ENCODE data around the gene PLXNB1.
"Not testable (repeated sequence)": the region's sequence is repeated elsewhere in the genome, so short reads cannot be mapped to it uniquely, and the experiment has no call there.

Gene PLXNB1

DNA sequence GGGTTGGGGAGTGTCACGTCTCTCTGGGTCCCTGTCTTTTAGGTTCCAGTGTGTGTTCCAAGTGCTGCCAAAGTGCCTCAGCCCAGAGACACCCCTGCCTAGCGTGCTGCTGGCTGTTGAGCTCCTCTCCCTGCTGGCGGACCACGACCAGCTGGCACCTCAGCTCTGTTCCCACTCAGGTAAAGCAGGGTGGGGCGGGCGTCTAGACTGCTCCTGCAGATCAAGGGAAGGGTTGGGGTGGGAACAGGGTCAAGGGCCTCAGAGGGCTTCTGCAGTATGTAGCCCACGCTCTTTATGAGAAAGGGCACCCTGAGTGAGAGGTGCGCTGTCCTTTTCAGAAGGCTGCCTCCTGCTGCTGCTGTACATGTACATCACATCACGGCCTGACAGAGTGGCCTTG, 33.8 kb upstream of the PLXNB1 start:
- no peak overlapping the region for H3K9ac ChIP-seq (ENCODE audit: low read depth, low read length)
- peaks cover 51% of the 10 kb centered on the region for H3K36me3 ChIP-seq (ENCODE audit: insufficient read depth, low read length)
- H3K4me3 ChIP-seq (ENCODE audit: low read length) = no peak overlapping the region
- no peaks in the 10 kb centered on the region for H3K9me3 ChIP-seq (replicated peaks; ENCODE audit: low read length)
- H3K4me1 ChIP-seq (ENCODE audit: control insufficient read depth, insufficient read depth, low read length) = peaks cover 36% of the 10 kb centered on the region
- no peak overlapping the region for H3K4me2 ChIP-seq (ENCODE audit: low read length)
- H3K27me3 ChIP-seq (ENCODE audit: control insufficient read depth, insufficient read depth, low read length) = no peaks in the 10 kb centered on the region

DNA sequence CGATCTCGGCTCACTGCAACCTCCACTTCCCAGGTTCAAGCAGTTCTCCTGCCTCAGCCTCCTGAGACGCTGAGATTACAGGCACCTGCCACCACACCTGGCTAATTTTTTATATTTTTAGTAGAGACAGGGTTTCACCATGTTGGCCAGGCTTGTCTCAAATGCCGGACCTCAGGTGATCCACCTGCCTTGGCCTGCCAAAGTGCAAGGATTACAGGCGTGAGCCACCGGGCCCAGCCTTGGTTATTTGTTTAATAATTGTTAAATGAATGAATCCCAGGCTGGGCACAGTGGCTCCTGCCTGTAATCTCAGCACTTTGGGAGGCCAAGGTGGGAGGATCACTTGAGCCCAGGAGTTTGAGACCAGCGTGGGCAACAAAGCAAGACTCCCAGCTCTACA, 31.9 kb upstream of the PLXNB1 start:
- H3K9me3 ChIP-seq (replicated peaks; ENCODE audit: low read length); H3K4me3 ChIP-seq (ENCODE audit: low read length); H3K9ac ChIP-seq (ENCODE audit: low read depth, low read length); H3K27me3 ChIP-seq (ENCODE audit: control insufficient read depth, insufficient read depth, low read length); H3K4me2 ChIP-seq (ENCODE audit: low read length): not testable (repeated sequence)
- peaks cover 42% of the 10 kb centered on the region for H3K36me3 ChIP-seq (ENCODE audit: insufficient read depth, low read length)
- peaks cover 18% of the 10 kb centered on the region for H3K4me1 ChIP-seq (ENCODE audit: control insufficient read depth, insufficient read depth, low read length)

DNA sequence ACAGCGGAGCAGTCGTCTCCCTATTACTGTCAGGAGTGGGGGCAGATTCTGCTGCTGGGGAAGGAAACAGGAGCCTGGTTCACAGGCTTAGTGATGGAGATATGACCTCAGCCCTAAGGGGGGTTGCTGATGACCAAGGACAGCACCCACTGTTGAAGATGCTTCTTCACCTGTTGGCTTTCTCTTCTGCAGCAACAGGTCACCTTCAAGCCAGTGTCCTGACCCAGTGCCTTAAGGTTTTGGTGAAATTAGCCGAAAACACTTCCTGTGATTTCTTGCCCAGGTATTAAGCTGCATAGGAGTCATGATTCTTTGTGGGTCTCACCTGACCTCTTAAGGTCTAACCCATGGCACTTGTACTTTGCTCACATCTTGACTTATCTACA, 30.6 kb upstream of the PLXNB1 start:
- Histone ChIP-seq H3K27me3 (ENCODE audit: control insufficient read depth, insufficient read depth, low read length) (no peaks in the 10 kb centered on the region), H3K4me3 (ENCODE audit: low read length) (no peak overlapping the region), H3K36me3 (ENCODE audit: insufficient read depth, low read length) (peaks cover 40% of the 10 kb centered on the region), H3K4me2 (ENCODE audit: low read length) (no peak overlapping the region), H3K4me1 (ENCODE audit: control insufficient read depth, insufficient read depth, low read length) (peaks cover 6% of the 10 kb centered on the region), H3K9me3 (replicated peaks; ENCODE audit: low read length) (no peaks in the 10 kb centered on the region), H3K9ac (ENCODE audit: low read depth, low read length) (no peak overlapping the region)

DNA sequence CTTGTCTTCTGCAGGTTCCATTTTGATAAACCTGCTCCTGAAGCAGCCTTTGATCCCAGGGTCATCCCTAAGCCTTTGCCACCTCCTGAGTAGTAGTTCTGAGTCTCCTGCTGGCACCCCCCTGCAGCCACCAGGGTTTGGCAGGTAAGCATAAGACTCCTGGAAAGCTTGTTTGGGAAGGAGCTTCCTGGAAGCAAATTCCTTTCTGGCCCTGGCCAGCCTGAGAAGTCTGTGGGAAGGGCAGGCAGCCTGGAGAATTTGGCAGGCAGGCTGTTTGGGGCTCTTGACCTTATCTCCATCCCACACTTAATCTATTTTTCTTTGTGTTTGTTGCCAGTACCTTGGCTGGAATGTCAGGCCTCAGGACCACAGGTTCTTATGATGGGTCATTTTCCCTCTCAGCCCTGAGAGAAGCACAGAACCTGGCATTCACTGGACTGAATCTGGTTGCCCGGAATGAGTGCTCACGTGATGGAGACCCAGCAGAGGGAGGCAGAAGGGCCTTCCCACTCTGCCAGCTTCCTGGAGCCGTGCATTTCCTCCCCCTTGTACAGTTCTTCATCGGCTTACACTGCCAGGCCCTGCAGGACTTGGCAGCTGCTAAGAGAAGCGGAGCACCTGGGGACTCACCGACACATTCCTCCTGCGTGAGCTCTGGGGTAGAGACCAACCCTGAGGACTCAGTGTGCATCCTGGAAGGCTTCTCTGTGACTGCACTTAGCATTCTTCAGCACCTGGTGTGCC, 30.1 kb upstream of the PLXNB1 start:
- Histone ChIP-seq H3K27me3 (ENCODE audit: control insufficient read depth, insufficient read depth, low read length) (no peaks in the 10 kb centered on the region), H3K9ac (ENCODE audit: low read depth, low read length) (no peak overlapping the region), H3K4me1 (ENCODE audit: control insufficient read depth, insufficient read depth, low read length) (peaks cover 2% of the 10 kb centered on the region), H3K9me3 (replicated peaks; ENCODE audit: low read length) (no peaks in the 10 kb centered on the region), H3K4me3 (ENCODE audit: low read length) (no peak overlapping the region), H3K36me3 (ENCODE audit: insufficient read depth, low read length) (peaks cover 40% of the 10 kb centered on the region), H3K4me2 (ENCODE audit: low read length) (no peak overlapping the region)

DNA sequence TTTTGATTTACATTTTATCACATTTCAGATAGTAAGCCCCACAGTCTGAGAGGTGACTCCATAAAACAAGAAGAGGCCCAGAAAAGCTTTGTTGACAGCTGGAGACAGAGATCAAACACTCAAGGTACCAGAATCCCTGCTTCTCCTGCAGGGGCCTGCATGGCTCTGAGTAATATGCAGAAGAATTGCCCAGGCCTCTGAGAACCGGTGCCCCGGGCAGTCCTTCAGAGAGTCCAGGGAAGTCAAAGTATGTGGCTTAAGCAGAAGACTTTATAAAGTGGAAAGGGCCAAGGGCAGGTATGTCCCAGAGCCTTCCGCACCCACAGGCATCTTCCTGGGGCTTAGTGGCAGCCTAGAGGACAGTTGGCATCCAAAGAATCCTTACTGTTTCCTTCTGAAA, 29.4 kb upstream of the PLXNB1 start:
- peaks cover 43% of the 10 kb centered on the region for H3K36me3 ChIP-seq (ENCODE audit: insufficient read depth, low read length)
- H3K9me3 ChIP-seq (replicated peaks; ENCODE audit: low read length) = no peaks in the 10 kb centered on the region
- no peaks in the 10 kb centered on the region for H3K27me3 ChIP-seq (ENCODE audit: control insufficient read depth, insufficient read depth, low read length)
- no peaks in the 10 kb centered on the region for H3K4me1 ChIP-seq (ENCODE audit: control insufficient read depth, insufficient read depth, low read length)
- H3K4me2 ChIP-seq (ENCODE audit: low read length) = no peak overlapping the region
- H3K4me3 ChIP-seq (ENCODE audit: low read length) = no peak overlapping the region
- H3K9ac ChIP-seq (ENCODE audit: low read depth, low read length) = no peak overlapping the region

DNA sequence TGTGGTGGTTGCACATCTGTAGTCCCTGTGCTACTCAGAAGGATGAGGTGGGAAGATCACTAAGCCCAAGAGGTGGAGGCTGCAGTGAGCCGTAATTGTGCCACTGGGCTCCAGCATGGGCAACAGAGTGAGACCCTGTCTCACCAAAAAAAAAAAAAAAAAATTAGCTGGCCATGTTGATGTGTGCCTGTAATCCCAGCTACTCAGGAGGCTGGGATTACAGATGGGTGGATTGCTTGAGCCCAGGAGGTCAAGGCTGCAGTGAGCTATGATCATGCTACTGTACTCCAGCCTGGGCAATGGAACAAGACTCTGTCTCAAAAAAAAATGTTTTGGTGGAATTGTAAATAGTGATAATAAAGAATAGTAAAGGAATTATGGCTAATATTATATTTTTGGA, 26.6 kb upstream of the PLXNB1 start:
- peaks cover 48% of the 10 kb centered on the region for H3K36me3 ChIP-seq (ENCODE audit: insufficient read depth, low read length)

DNA sequence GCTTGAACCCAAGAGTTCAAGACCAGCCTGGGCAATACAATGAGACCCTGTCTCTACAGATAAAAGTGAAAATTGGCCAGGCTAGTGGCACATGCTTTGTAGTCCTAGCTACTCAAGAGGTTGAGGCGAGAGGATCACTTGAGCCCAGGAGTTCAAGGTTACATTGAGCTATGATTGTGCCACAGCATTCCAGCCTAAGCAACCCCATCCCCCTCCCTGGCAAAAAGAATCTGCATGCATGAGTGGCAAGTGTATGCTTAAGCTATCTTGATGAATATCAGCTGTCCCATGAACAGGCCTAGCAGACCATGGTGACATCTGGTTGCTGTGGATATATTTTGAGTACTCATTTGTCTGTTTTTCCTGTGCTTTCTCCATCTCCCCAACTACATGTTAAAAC, 21.4 kb upstream of the PLXNB1 start:
- Histone ChIP-seq H3K4me3 (ENCODE audit: low read length) (no peak overlapping the region), H3K9ac (ENCODE audit: low read depth, low read length) (no peak overlapping the region), H3K4me1 (ENCODE audit: control insufficient read depth, insufficient read depth, low read length) (peaks cover 12% of the 10 kb centered on the region), H3K4me2 (ENCODE audit: low read length) (no peak overlapping the region), H3K9me3 (replicated peaks; ENCODE audit: low read length) (no peaks in the 10 kb centered on the region), H3K27me3 (ENCODE audit: control insufficient read depth, insufficient read depth, low read length) (no peaks in the 10 kb centered on the region), H3K36me3 (ENCODE audit: insufficient read depth, low read length) (peaks cover 14% of the 10 kb centered on the region)

More for the DNA sequence above, 26.6 kb upstream of the PLXNB1 start:
- no peaks in the 10 kb centered on the region for H3K27me3 ChIP-seq (ENCODE audit: control insufficient read depth, insufficient read depth, low read length)
- H3K9ac ChIP-seq (ENCODE audit: low read depth, low read length) = no peak overlapping the region
- H3K9me3 ChIP-seq (replicated peaks; ENCODE audit: low read length) = no peaks in the 10 kb centered on the region
- H3K4me1 ChIP-seq (ENCODE audit: control insufficient read depth, insufficient read depth, low read length) = no peaks in the 10 kb centered on the region
- H3K4me3 ChIP-seq (ENCODE audit: low read length) = no peak overlapping the region
- H3K4me2 ChIP-seq (ENCODE audit: low read length) = no peak overlapping the region

DNA sequence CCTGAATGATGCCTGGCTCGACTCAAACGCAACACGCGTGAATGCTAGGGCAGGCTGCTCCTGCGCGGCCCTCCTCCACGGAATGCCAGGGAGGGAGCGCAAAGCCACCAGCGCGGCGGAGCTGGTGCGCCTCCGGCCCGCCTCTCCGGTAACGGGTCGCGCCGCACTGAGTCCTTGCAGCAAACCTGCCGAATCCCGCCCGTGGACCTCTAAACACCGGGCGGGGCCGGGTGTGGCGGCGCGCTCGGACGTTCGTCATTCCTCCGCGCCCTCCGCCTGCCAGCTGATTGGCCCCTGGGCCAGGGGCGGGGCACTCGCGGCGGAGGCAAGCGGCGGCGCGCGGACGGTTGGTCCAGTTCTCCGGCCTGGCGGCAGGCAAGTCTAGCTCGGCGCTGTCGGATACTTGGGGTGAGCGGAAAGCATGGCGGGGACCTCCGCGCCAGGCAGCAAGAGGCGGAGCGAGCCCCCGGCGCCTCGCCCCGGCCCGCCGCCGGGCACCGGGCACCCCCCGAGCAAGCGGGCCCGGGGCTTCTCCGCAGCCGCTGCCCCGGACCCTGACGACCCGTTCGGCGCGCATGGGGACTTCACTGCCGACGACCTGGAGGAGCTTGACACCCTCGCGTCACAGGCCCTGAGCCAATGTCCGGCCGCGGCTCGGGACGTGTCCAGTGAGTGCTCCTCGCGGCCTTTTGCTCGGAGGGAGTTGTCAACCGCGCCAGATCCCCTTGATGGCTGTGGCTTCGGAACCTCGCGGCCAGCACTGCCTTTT, 16.7 kb upstream of the PLXNB1 start, which contains the start of gene ATRIP:
ATRIP (plus strand) TSS at position 313 of the 769 bp plus-strand sequence; CDS start at position 422, 109 bp downstream.
- Histone ChIP-seq H3K4me1 (ENCODE audit: control insufficient read depth, insufficient read depth, low read length) (peaks cover 27% of the 10 kb centered on the region), H3K9me3 (replicated peaks; ENCODE audit: low read length) (no peaks in the 10 kb centered on the region), H3K4me3 (ENCODE audit: low read length) (peak within 1 kb of the TSS; percentile 82), H3K27me3 (ENCODE audit: control insufficient read depth, insufficient read depth, low read length) (no peaks in the 10 kb centered on the region), H3K4me2 (ENCODE audit: low read length) (peak within 1 kb of the TSS; percentile 90), H3K9ac (ENCODE audit: low read depth, low read length) (peak within 1 kb of the TSS; percentile 84), H3K36me3 (ENCODE audit: insufficient read depth, low read length) (peaks cover 18% of the 10 kb centered on the region)

DNA sequence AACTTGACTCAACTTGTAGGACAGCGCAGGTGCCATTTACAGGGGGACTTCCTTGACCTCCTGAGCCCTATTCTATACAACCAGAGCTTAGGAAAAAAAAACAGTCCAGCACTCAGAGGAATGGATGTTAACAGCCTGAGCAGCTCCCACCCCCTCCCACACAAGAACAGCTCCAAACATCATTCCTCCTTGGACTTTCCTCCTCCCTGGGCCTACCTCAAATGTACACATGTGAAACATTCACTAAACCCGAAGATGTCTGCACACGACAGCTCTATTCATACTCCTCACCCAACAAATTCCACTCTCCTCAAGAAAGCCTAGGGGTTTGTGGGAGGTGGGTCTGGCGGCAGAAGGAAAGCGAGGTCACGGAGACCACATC, 16.1 kb upstream of the PLXNB1 start:
- peak overlapping the region; percentile 90 for H3K4me2 ChIP-seq (ENCODE audit: low read length)
- H3K4me1 ChIP-seq (ENCODE audit: control insufficient read depth, insufficient read depth, low read length) = peaks cover 32% of the 10 kb centered on the region
- peak overlapping the region; percentile 82 for H3K4me3 ChIP-seq (ENCODE audit: low read length)
- no peaks in the 10 kb centered on the region for H3K27me3 ChIP-seq (ENCODE audit: control insufficient read depth, insufficient read depth, low read length)
- peak overlapping the region; percentile 84 for H3K9ac ChIP-seq (ENCODE audit: low read depth, low read length)
- H3K9me3 ChIP-seq (replicated peaks; ENCODE audit: low read length) = no peaks in the 10 kb centered on the region
- H3K36me3 ChIP-seq (ENCODE audit: insufficient read depth, low read length) = peaks cover 21% of the 10 kb centered on the region

DNA sequence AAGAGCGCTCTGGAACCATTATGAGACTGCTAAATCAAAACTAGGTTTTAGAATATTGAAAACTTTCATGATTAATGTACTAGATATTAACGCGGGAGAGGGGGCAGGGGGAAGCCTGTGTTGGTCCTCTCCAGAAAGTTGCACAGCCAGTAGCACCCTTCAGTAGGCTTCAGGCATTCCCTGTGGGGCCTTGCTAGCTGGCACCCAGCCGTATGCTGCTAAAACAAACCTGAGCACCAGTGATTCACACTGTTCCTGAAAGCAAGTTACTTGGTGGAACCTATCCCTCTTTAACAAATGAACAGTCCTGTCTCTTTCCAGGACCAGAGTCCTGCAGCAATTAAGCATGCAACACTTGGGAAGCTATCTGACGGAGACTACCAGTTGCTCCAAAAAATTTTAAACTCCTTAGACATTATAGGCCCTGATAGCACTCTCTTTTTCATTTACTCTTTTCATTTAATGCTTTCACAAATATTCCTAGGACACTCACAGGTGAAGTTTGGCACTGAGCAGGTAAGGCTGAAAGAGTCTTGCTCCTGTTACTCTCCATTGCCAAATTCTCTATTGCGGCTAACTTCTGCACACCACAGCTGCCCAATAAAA, 15.5 kb upstream of the PLXNB1 start:
- Histone ChIP-seq H3K27me3 (ENCODE audit: control insufficient read depth, insufficient read depth, low read length) (no peaks in the 10 kb centered on the region), H3K4me2 (ENCODE audit: low read length) (peak overlapping the region; percentile 90), H3K4me1 (ENCODE audit: control insufficient read depth, insufficient read depth, low read length) (peaks cover 32% of the 10 kb centered on the region), H3K9ac (ENCODE audit: low read depth, low read length) (peak overlapping the region; percentile 84), H3K9me3 (replicated peaks; ENCODE audit: low read length) (no peaks in the 10 kb centered on the region), H3K4me3 (ENCODE audit: low read length) (peak overlapping the region; percentile 82), H3K36me3 (ENCODE audit: insufficient read depth, low read length) (peaks cover 21% of the 10 kb centered on the region)

DNA sequence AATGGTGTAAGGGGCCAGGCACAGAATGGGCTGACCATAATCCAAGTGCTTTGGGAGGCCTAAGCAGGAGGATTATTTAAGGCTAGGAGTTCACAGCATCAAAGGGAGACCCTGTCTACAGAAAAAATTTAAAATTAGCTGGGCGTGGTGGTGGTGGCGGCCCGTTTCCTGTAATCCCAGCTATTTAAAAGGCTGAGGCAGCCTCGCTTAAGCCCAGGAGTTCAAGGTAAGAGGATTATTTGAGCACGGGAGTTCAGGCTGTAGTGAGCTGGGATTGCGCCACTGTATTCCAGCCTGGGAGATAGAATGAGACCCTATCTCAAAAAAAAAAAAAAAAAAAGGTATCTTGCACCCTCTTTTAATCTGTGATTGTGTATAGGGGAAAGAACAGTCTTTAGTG, 12.1 kb upstream of the PLXNB1 start:
- H3K4me3 ChIP-seq (ENCODE audit: low read length) = peak overlapping the region; percentile 88

More for the DNA sequence above, 12.1 kb upstream of the PLXNB1 start:
- H3K4me2 ChIP-seq (ENCODE audit: low read length) = peak overlapping the region; percentile 90
- H3K9me3 ChIP-seq (replicated peaks; ENCODE audit: low read length) = no peaks in the 10 kb centered on the region
- H3K4me1 ChIP-seq (ENCODE audit: control insufficient read depth, insufficient read depth, low read length) = peaks cover 20% of the 10 kb centered on the region
- H3K27me3 ChIP-seq (ENCODE audit: control insufficient read depth, insufficient read depth, low read length) = no peaks in the 10 kb centered on the region
- peak overlapping the region; percentile 94 for H3K9ac ChIP-seq (ENCODE audit: low read depth, low read length)
- H3K36me3 ChIP-seq (ENCODE audit: insufficient read depth, low read length) = peaks cover 21% of the 10 kb centered on the region
